ENCODE results near the gene EIPR1. TPM values are rescaled to one million over a fixed set of nuclear protein-coding genes. Genes with fewer than 3 reads are reported as not detected.

Gene EIPR1
- total RNA-seq, 1 experiment from 2014 or later = 40.4 TPM

- BruUV-seq (replicated peaks) = no TSS peak
These were observed 119.8 kb downstream of the EIPR1 start for GRCh38 chr2:3257826-3258225.

GRCh38 chr2:3257166-3257565 is 120.5 kb downstream of the EIPR1 start:
- no peak for TF ChIP-seq CTCF (conservative IDR thresholded peaks at IDR 0.05)
- TF ChIP-seq EZH2 (IDR thresholded peaks at IDR 0.05; ENCODE audit: low read depth) = no peak
- Histone ChIP-seq H3K9me3 (ENCODE audit: insufficient read depth, low read depth) (peaks cover 3% of the 10 kb centered on the region; the same call in 1 of the 2 replicates), H3F3A (ENCODE audit: insufficient read depth, low read depth) (peaks cover 3% of the 10 kb centered on the region; the same call in 1 of the 2 replicates), H3K9me2 (ENCODE audit: insufficient read depth) (no peaks in the 10 kb centered on the region), H3K27ac (no peak overlapping the region), H3K36me3 (ENCODE audit: low read depth) (no peaks in the 10 kb centered on the region), H3K4me2 (no peak overlapping the region), H3K79me2 (ENCODE audit: low read depth) (no peaks in the 10 kb centered on the region), H3K27me3 (ENCODE audit: insufficient read depth, low read depth) (no peaks in the 10 kb centered on the region), H3K4me1 (replicated peaks; ENCODE audit: insufficient read depth) (no peaks in the 10 kb centered on the region), H4K20me1 (ENCODE audit: insufficient read depth) (peaks cover 20% of the 10 kb centered on the region), H2AFZ (no peak overlapping the region), H3K4me3 (no peak overlapping the region)
- no peak for DNase-seq
- ChIA-PET CTCF (no interaction called here), POLR2A (ENCODE audit: unreplicated experiment) (no interaction called here)
- BruUV-seq (replicated peaks) = no TSS peak
- intact Hi-C loops (cut with micrococcal nuclease; ENCODE audit: unreplicated experiment) = no loop called here

More at GRCh38 chr2:3257826-3258225, 119.8 kb downstream of the EIPR1 start:
- Histone ChIP-seq H3K27me3 (ENCODE audit: insufficient read depth, low read depth) (no peaks in the 10 kb centered on the region), H3K27ac (no peak overlapping the region), H3K36me3 (ENCODE audit: low read depth) (no peaks in the 10 kb centered on the region), H3K4me2 (no peak overlapping the region), H4K20me1 (ENCODE audit: insufficient read depth) (peaks cover 24% of the 10 kb centered on the region), H3F3A (ENCODE audit: insufficient read depth, low read depth) (peaks cover 3% of the 10 kb centered on the region; the same call in 1 of the 2 replicates), H3K4me3 (no peak overlapping the region), H3K9me2 (ENCODE audit: insufficient read depth) (no peaks in the 10 kb centered on the region), H3K79me2 (ENCODE audit: low read depth) (no peaks in the 10 kb centered on the region), H3K4me1 (replicated peaks; ENCODE audit: insufficient read depth) (no peaks in the 10 kb centered on the region), H2AFZ (no peak overlapping the region), H3K9me3 (ENCODE audit: insufficient read depth, low read depth) (peaks cover 3% of the 10 kb centered on the region; the same call in 1 of the 2 replicates)
- DNase-seq = no peak
- ChIA-PET CTCF (no interaction called here), POLR2A (ENCODE audit: unreplicated experiment) (no interaction called here)
- TF ChIP-seq EZH2 (IDR thresholded peaks at IDR 0.05; ENCODE audit: low read depth) = no peak
- intact Hi-C loops (cut with micrococcal nuclease; ENCODE audit: unreplicated experiment) = no loop called here

- H2AFZ ChIP-seq = no peak overlapping the region
- H3K27me3 ChIP-seq (ENCODE audit: insufficient read depth, low read depth) = no peaks in the 10 kb centered on the region
- no TSS peak for BruUV-seq (replicated peaks)
- H3K4me1 ChIP-seq (replicated peaks; ENCODE audit: insufficient read depth) = no peaks in the 10 kb centered on the region
- CTCF ChIA-PET = no interaction called here
- H3K4me2 ChIP-seq = no peak overlapping the region
- no peaks in the 10 kb centered on the region for H3K9me2 ChIP-seq (ENCODE audit: insufficient read depth)
- no peaks in the 10 kb centered on the region for H3K79me2 ChIP-seq (ENCODE audit: low read depth)
- no peak for DNase-seq
- intact Hi-C loops (cut with micrococcal nuclease; ENCODE audit: unreplicated experiment) = no loop called here
- H3K27ac ChIP-seq = no peak overlapping the region
- H3K4me3 ChIP-seq = no peak overlapping the region
- H3F3A ChIP-seq (ENCODE audit: insufficient read depth, low read depth) = peaks cover 3% of the 10 kb centered on the region; the same call in 1 of the 2 replicates
- TF ChIP-seq EZH2 (IDR thresholded peaks at IDR 0.05; ENCODE audit: low read depth) (no peak), CTCF (conservative IDR thresholded peaks at IDR 0.05) (no peak)
- H3K36me3 ChIP-seq (ENCODE audit: low read depth) = no peaks in the 10 kb centered on the region
- peaks cover 3% of the 10 kb centered on the region; the same call in 1 of the 2 replicates for H3K9me3 ChIP-seq (ENCODE audit: insufficient read depth, low read depth)
- POLR2A ChIA-PET (ENCODE audit: unreplicated experiment) = no interaction called here
- H4K20me1 ChIP-seq (ENCODE audit: insufficient read depth) = peaks cover 20% of the 10 kb centered on the region
These were observed 121.0 kb downstream of the EIPR1 start for GRCh38 chr2:3256605-3257004.

- no peak for DNase-seq
- Histone ChIP-seq H3F3A (ENCODE audit: insufficient read depth, low read depth) (peaks cover 3% of the 10 kb centered on the region; the same call in 1 of the 2 replicates), H4K20me1 (ENCODE audit: insufficient read depth) (peaks cover 20% of the 10 kb centered on the region), H2AFZ (no peak overlapping the region), H3K9me3 (ENCODE audit: insufficient read depth, low read depth) (peaks cover 3% of the 10 kb centered on the region; the same call in 1 of the 2 replicates), H3K4me1 (replicated peaks; ENCODE audit: insufficient read depth) (no peaks in the 10 kb centered on the region), H3K4me2 (no peak overlapping the region), H3K4me3 (no peak overlapping the region), H3K36me3 (ENCODE audit: low read depth) (no peaks in the 10 kb centered on the region), H3K27ac (no peak overlapping the region), H3K9me2 (ENCODE audit: insufficient read depth) (no peaks in the 10 kb centered on the region), H3K27me3 (ENCODE audit: insufficient read depth, low read depth) (no peaks in the 10 kb centered on the region), H3K79me2 (ENCODE audit: low read depth) (no peaks in the 10 kb centered on the region)
- CTCF ChIA-PET = no interaction called here
- no peak for TF ChIP-seq EZH2 (IDR thresholded peaks at IDR 0.05; ENCODE audit: low read depth)
- no peak for TF ChIP-seq CTCF (conservative IDR thresholded peaks at IDR 0.05)
- no TSS peak for BruUV-seq (replicated peaks)
- POLR2A ChIA-PET (ENCODE audit: unreplicated experiment) = no interaction called here
- intact Hi-C loops (cut with micrococcal nuclease; ENCODE audit: unreplicated experiment) = no loop called here
These were observed 121.5 kb downstream of the EIPR1 start for GRCh38 chr2:3256157-3256556.
